GM19438 (cell line): ENCODE measurements around the gene FHIP2A.
"Not testable (repeated sequence)": the region's sequence is repeated elsewhere in the genome, so short reads cannot be mapped to it uniquely, and the experiment has no call there.

Experiments
- ATAC-seq: cut with Tn5 transposase; IDR thresholded peaks from one replicate; pipeline ENCODE4 v1.9.1; 2021; ENCODE audit warnings: low read depth; ENCODE audit not compliant: unreplicated experiment

Gene FHIP2A

DNA sequence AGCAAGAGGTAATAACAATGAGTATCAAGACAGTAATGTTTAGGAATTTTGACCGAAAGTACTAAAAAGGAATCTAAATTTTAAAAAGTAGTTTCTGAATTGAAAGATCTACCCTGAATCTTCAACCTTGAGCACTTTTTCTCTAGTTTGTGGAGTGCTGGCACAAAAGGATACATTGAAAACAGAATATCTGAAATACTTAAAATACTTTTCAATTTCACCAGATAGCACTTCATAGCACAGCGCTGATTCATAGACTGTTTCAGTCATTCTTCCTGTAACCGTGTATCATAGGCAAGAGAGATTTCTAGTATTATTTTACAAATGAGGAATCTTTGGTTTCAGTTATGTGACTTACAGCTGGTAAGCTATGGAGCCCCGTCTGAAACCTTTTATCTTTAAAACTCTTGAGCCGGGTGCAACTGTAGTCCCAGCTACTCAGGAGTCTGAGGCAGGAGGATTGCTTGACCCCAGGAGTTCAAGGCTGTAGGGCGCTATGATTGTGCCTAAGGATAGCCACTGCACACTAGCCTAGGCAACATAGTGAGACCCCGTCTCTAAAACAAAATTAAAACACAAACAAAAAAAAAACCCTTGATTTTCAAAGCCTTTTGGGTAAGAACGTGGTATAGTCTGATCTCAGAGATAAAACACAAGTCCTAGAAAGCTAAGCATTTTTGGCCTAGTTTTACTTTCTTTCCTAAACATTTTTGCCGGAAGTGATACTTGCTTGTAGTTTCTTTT is 35.1 kb downstream of the FHIP2A start:
- ATAC-seq = no peak

- not testable (repeated sequence) for ATAC-seq
These were observed 35.6 kb downstream of the FHIP2A start for GRCh38 chr10:114857288-114857565.

DNA sequence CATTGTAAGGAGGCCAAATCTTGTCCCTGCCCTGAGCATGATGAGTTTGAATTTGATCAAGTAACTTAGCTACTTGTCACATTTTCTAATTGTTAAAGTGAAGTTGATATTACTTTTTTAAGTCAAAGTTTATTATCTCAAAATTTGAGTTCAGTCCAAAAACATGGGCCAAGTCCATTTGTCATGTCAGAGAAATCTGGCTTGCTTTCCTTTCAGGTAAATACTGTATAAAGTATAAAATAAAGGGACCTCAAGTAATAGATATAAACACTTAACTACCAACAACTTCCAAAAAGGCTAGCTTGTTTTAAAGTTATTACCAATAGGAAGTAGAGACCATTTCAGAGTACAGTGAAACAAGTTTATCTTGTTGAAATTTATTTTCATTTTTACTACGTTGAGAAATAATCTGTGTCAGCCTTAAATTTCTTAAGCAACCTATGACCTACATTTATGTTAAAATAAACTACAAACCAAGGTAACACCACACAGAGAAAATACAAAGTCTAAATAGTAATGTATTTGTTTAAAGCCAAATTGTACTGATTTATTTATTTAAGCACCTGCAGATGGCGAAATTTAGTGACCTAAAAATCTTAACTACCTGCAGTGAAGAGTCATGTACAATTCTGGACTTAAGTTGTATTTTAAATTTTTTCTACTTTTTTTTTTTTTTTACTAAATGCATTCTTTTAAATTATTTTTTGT is 36.5 kb downstream of the FHIP2A start:
- no peak for ATAC-seq

DNA sequence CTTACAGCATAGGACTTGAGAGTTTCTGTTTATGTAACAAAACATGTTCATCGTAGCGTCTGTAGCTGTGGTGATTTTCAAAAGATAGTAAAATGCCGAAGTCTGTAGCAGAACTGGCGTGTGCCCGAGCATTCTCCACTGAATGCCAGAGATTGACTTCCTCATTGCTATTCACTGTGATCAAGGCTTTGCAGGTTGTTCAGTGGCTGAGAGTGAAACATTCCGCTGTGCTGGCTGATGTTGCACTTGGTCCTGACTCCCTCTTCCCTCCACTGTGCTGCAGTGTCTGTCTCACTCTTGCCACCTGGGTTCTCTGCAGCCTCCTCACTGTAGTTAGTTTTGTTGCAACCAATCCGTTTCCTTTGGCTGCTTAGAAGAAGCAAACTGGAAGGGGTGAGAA is 37.6 kb downstream of the FHIP2A start:
- ATAC-seq = no peak

DNA sequence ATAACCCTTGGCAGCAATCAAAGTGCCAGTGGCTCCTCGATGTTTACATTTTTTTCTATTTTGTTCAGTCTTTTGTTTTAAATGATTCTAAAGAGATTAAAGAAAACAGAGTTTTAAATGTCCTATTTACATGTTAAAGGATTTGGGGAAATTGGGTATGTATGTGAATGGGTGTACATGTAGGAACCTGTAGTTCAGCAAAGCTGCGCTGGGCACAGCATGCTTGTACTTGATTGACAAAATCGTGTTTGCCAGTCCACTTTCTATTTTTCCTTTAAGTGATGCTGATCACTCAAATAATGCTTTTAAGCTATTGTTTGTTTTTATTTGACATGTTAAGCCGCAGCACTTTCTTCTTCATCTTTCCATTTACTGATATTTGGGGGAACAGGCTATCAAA is 40.9 kb downstream of the FHIP2A start:
- ATAC-seq = no peak

GRCh38 chr10:114867365-114867764 is 45.8 kb downstream of the FHIP2A start:
- ATAC-seq = no peak

- ATAC-seq = no peak
These were observed 47.4 kb downstream of the FHIP2A start for GRCh38 chr10:114868870-114869519.

GRCh38 chr10:114869520-114869892 is 47.9 kb downstream of the FHIP2A start:
- no peak for ATAC-seq

DNA sequence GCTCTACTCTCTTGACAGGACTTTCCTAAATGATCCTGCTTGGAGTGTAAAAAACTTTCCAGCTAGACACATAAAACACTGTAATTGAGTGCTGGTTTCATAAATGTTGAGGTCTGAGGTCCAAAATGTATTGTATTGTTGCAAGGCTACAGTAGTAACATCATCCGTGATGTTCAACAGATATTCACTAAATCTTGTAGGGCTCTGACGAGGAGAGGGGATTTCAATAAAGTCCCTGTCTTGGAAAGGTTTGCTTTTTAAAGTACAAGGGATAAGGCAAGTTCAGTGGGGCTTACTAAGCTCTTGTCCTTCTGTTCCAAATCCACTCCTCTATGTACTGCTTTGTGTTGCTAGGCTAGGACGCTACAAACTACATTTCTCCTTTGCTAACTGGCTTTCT is 48.9 kb downstream of the FHIP2A start:
- no peak for ATAC-seq

DNA sequence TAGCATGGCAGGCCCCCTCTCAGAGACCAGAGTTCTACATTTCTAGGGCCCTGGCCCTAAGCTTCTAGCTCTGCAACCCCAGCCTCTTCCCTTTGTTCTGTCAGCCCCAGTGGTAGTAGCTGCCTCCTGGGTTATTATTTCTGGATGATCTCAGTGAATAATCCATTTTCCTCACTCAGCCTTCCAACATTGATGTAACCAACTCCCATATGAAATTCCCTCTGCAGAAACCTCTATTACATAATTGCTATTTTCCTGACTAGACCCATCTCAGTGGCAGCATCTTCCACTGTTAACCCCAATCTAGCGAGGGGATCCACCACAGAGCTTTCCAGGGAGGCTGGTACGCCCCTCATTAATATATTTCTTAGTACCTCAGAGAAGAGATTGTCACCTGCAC is 49.8 kb downstream of the FHIP2A start:
- no peak for ATAC-seq
